Kasumi-1 (cell line): ENCODE data around the gene CILP.
"Not testable (repeated sequence)": the region's sequence is repeated elsewhere in the genome, so short reads cannot be mapped to it uniquely, and the experiment has no call there.

ENCODE experiments used
- DNase-seq, 2 experiments: peaks; one replicate each; lab custom pipeline; 2025; lab: John Stamatoyannopoulos, UW

Gene CILP

DNA sequence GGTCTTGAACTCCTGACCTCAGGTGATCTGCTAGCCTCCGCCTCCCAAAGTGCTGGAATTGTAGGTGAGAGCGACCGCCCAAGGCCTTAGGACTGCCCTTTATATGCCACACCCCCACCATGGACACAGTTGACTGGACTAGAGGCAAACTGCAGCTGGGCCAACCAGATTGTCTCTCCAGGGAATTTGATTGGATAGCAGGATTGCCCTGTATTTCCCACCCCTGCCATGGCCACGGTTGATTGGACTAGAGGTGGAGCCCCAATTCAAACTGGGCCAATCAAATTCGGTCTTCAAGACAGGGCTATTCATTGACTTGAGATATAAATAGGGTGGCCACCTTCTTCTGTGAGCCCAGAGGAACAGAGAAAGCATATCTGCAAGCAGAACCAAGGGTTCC lies 19.3 kb downstream of the CILP start:
- DNase-seq, result no peak

DNA sequence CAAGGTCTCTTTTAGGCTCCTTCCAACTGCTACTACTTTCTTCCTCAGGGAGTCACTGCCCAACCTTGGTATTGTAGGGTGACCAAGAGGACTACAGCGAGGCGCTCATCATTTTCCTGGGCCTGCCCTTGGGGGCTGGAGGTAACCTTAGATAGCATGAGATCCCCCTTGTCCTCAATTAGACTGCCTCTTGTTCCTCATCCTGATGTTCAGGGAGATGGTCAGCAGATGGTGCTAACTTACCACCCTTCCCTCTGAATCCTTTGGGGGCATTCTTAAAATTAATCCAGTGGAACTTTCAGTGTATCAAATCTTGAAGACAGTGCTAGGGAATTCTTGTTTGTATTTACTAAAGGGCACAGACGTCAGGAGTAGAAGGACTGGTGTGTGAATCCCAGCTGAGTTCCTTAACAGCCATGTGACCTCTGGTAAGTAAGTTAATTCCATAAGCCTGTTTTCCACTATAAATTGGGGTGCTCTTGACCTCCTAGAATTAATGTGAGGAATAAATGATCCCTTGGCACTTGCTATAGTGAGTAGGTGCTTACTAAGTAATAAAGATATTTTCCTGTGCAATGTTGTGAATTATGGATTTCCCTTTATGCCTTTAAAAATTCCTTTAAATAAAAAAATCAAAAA lies 22.1 kb downstream of the CILP start:
- DNase-seq, result peak; percentile 80 to 87

- not testable (repeated sequence) for DNase-seq
Observed at GRCh38 chr15:65188472-65188871, 22.8 kb downstream of the CILP start.

DNA sequence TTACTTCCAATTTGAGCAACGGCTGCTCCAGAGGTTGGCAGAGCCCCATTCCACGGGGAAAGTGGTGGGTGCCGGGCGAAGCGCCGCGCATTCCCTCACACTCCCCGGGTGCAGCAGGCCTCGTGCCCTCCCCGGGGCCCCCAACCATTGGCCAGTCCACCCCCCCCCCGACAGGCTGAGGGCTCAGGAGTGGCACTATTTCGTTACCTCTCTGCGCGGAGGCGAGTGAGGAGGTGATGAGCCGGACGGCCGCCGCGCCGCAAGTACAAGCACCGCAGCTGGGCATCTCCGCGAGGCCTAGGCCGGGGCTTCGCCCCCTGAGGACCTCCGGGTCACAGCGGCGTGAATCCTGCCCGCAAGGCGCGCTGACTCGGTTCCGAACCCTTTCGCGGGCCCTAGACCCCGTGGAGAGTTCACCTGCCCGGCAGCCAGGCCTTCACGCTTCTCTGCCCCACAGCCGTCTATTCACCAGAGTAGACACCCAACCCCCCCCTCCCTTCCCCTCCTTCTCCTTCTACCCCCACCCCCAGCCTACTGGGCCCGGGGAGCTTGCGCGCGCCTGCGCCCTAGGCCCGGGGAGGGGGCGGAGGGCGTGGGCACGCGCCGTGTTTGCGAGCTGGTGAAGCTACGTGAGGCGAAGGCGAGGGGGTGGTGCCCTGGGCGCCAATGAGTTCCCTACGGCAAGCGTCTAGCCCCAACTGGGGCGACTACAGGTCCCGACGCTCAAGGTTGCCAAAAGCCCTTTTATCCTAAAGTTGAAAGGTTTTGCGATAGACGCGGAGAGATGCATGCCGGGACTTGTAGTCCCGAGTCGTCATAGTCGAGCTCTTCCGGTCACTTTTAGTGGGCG lies 26.2 kb downstream of the CILP start, which contains the start of gene CLPX:
Gene CLPX, minus strand, starts transcription at position 475 of the 850 bp plus-strand sequence. Its CDS starts 189 bp downstream, at position 286.
- DNase-seq, result peak; percentile 88 to 91

DNA sequence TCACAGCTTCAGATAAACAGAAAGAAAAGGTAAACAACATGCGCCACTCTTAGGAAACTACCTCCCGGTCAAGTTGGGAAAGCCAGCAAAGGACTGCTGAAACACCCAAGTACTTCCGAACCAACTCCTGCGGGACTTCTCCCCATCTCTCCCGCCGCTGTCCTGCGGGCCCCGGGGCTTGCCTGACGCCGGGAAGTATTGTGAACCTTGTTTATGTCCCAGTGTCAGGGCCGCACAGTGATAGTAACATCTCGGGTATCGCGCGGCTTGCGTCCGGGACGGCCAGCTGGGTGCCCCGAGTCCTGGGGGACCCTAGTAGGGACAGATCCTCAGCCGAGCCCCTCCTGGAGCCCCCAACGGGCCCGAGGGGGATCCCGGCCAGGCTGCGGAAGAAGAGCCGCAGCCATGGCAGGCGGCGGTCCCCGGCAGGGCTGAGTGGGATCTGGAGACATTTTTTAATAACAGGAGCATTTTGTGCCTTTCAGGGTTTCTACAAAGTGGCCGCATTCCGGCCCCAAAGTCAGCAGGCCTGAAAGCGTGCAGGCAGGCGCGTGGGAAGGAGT lies 26.9 kb downstream of the CILP start:
- peak; percentile 46 to 56 for DNase-seq

DNA sequence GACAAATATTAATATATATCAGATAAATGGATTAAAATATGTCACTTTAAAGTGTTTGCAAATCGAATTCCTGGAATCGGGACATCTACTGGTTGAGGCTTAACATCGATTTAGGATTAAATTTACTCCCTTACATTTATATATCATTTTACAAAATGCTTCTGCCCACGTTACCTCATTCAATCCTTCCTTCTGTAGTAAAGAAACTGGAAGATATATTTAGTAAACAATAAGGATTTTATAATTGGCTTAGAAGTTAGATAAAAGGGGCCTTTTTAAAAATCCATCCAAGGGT lies 27.5 kb downstream of the CILP start:
- DNase-seq, result no peak

GRCh38 chr15:65182538-65182937 lies 28.7 kb downstream of the CILP start:
- DNase-seq, result no peak

- DNase-seq, result not testable (repeated sequence)
Observed at GRCh38 chr15:65181582-65182353, 29.5 kb downstream of the CILP start.

- no peak for DNase-seq
Observed at GRCh38 chr15:65180167-65180566, 31.1 kb downstream of the CILP start.

GRCh38 chr15:65177901-65178300 lies 33.4 kb downstream of the CILP start:
- DNase-seq, result no peak

DNA sequence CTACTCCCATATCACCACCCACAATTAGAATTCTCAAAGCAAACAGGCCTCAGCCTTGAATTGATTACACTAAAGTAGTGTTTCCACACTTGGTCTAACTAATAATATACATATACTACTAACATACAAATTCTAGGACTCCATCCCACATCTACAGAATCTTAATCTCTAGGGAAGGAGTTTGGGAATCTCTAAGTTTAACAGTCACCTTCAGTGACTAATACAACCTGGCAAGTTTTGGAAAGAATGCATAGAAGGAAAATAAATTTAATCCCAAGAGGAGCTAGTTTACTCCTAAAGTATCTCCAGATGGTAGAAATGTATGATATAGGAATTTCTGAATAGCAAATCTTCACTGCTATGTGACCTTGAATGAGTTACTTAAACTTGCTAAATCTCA lies 35.2 kb downstream of the CILP start:
- no peak for DNase-seq

- no peak for DNase-seq
Observed at GRCh38 chr15:65175511-65175910, 35.8 kb downstream of the CILP start.

DNA sequence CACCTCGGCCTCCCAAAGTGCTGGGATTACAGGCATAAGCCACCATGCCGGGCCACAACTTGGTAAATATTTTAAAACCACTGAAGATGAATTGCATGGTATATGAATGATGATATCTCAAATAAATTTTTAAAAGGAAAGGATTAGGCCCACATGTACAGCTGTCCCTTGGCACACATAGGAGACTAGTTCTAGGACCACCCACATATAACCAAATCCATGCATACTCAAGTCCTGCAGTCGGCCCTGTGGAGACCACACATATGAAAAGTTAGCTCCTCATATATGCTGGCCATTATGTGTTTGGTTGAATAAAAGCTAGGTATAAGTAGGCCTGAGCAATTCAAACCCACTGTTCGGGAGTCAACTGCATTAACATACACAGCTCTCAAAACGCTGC lies 36.8 kb downstream of the CILP start:
- DNase-seq, result no peak

DNA sequence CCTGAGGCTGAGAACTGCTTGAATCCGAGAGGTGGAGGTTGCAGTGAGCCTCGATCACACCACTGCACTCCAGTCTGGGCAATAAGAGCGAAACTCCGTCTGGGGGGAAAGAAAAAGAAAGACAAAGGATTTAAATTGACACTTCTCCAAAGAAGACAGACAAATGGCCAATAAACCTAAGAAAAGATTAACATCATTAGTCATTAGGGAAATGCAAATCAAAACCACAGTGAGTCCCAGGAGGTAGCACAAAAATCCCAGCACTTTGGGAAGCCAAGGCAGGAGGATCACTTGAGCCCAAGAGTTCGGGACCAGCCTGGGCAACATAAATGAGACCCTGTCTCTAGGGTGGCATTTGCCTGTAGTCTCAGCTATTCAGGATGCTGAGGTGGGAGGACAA lies 38.7 kb downstream of the CILP start:
- no peak for DNase-seq

DNA sequence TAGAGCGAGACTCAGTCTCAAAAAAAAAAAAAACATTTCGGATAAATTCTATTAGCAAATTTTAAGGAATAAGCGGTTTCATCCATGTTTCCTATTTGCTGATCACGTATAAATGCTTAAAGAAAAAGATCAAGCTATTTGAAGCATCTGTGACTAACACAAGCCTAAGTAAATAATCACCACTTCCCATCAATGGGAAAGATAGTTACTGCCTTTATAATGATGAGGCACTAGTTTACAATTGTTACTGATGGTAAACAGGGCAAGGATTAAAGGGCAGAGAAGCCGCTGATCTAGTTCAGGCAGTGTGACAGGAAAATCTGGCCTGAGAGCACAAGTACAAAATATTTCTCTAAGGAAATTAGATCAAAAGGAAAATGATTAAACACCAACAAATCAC lies 39.8 kb downstream of the CILP start:
- DNase-seq, result no peak

DNA sequence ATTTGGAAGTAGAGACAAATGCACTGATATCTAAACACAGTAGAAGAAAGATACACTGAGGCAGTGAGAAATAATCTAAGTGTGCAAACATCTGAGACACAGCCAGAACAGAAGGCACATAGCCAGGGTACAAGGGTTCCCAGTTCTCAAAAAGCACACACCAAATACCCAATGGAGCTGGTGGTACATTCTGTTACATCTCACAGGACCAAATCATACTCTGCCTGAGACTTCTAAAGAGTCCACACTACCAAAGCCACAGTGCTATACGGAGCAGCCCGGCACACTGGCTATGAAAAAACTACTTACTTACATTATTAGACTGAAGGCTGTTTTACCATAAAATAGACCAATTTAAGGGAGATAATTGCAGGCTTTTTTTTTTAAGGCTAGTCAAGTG lies 45.4 kb downstream of the CILP start:
- DNase-seq, result no peak

DNA sequence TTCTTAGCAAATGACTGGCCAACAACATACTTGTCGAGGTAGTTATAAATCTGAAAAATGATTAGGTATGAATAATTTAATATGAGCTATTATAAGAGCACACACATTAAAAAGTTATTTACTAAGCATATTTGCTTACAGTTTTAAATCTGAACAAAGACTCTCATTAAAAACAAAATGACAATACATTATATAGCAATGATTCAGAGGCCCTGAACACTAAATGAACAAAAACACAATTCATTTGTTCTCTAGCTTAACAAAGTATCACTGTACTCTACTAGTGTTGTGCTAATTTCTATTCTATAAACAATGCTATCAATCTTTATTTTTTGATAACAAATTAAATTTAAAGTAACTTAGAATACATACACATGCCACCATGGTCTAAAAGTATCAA lies 47.1 kb downstream of the CILP start:
- DNase-seq, result no peak

GRCh38 chr15:65163041-65163440 lies 48.2 kb downstream of the CILP start:
- no peak for DNase-seq

- no peak for DNase-seq
Observed at GRCh38 chr15:65156692-65157091, 54.6 kb downstream of the CILP start.

GRCh38 chr15:65154720-65155119 lies 56.6 kb downstream of the CILP start:
- no peak for DNase-seq

GRCh38 chr15:65147902-65148301 lies 63.4 kb downstream of the CILP start:
- DNase-seq, result no peak

DNA sequence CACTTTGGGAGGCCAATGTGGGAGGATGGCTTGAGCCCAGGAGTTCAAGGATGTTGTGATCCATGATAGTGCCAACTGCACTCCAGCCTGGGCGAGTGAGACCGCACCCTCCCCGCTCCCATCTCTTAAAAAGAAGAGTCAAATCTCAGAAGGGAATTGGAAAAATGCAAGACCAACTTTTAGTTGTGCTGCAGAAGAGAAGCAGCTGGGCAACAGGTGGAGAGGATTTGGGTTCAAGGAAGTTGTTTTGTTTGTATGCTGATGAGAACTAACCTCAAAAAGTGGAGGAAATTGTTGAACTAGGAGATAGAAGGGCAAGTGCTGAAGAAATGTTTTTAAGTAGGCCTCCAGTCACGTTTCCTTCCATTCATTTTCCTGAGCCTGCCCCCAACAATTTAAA lies 64.8 kb downstream of the CILP start:
- DNase-seq, result no peak
